ENCODE data around the gene GALNT2. TPM values are rescaled to one million over a fixed set of nuclear protein-coding genes. Genes with fewer than 3 reads are reported as not detected.

Gene GALNT2
- total and polyA plus RNA-seq, 2 of the 4 experiments (the other 2 are of a cell fraction) = 50.4 to 189 TPM

DNA sequence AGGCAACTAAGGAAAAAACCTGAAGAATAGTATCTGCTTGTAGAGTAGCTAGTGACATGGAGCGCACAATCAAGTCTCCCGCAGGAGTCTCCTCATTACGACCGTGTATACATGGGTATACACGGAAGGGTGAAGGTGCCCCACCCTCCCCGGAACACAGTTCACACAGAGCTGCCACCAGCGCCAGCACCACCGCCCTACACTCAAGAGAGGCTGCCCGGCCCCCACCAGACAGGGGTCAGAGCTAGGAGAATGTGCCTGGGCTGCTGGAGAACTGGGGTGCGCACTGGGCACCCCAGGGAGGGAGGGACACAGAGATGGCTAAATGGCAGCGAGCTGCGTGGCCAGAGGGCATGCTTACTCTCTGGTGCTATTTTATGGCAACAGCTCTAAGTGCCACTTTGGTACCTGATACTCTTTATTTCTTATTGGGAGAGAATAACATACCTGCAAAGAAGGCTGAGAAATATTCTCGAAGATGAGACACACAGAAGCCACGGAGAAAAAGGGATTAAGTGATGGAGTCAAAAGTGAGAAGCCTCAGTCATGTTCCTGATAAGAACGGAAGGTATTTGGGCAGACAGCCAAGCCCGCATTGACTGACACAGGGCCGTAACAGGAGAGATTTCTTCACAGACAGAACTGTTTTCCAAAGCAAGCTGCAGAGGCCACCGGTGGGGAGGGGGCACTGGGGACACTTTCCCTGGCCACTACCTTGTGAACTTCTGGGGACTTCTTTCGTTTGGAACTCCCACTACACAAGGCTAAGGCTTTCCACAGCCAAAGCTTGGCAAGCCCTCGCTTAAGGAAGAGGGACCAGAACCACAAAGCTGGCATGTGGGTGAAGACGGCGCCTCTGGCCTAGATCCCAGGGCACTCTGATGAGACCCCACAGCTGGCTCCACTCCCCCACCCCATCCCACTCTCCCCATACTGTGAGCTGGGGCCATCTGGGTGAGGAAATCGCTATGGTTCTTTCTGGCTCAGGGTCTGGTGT lies 251.1 kb downstream of the GALNT2 start (continued):
- TF ChIP-seq MXI1 (IDR thresholded peaks at IDR 0.05; ENCODE audit: borderline replicate concordance, low read depth, low read length) (no peak), CHD1 (IDR thresholded peaks at IDR 0.05; ENCODE audit: low read depth, low read length) (no peak)

DNA sequence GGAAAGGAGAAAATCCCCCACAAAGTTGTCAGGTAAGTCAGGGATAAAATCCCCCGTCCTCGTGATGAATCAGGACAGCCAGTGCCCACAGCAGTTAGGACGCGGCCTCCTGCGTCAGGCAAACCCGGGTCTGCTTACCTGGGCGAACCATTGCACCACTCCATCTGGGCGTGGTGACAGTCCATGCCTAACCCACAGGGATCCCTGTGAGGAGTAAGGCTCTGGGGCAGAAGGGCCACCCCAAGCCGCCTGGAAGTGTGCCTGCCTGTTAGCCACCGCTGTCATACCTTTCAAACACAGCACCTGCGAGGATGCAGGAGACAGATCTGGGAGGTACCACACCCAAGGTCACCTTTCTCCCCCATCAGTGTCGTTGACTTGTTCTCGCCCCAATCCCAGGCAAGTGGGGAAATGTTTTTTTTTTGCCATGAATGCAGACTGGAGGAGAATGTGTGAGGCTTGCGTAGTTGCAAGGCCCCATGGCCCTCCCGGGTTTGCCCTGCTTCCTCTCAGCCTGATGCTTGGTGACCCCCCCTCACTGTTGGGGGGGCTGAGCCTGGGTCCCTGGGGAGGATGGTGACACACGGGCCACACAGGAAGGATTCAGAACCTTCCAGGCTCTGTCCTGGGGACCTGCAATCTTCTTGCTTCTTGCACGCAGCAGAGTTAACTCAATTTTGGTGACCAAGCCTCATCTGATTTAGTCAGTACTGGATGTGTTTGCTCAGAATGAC lies 252.1 kb downstream of the GALNT2 start:
- no TSS peak for BruUV-seq (replicated peaks)
- intact Hi-C loops (cut with micrococcal nuclease) = loop anchor here (10.0 kb wide), 1 partner anchor 1064 kb away; no protein-coding TSS in a partner anchor
- 89% methylated on average over 3 of the region's 17 CpGs; no CpG with 5 or more reads in 1 of the 2 experiments for WGBS, 2 experiments (ENCODE audit: extremely low coverage in 2 of 2, insufficient read length in 1 of 2)
- TF ChIP-seq MAZ (IDR thresholded peaks at IDR 0.05; ENCODE audit: borderline replicate concordance, low read depth, low read length) = no peak
- TF ChIP-seq RFX5 (IDR thresholded peaks at IDR 0.05; ENCODE audit: low read depth, low read length) = no peak
- TF ChIP-seq CHD1 (IDR thresholded peaks at IDR 0.05; ENCODE audit: low read depth, low read length) = no peak
- TF ChIP-seq MXI1 (IDR thresholded peaks at IDR 0.05; ENCODE audit: borderline replicate concordance, low read depth, low read length) = no peak
- no peak for TF ChIP-seq MAFK (IDR thresholded peaks at IDR 0.05; ENCODE audit: low read depth, low read length)
- no peak for TF ChIP-seq ELK1 (IDR thresholded peaks at IDR 0.05; ENCODE audit: borderline replicate concordance, low read depth, low read length)
- TF ChIP-seq RCOR1 (IDR thresholded peaks at IDR 0.05; ENCODE audit: insufficient replicate concordance, low read length) = no peak
- TF ChIP-seq NFE2L2 (IDR thresholded peaks at IDR 0.05; ENCODE audit: low read depth, low read length) = no peak
- TF ChIP-seq SMC3 (IDR thresholded peaks at IDR 0.05; ENCODE audit: low read depth, low read length) = no peak
- TF ChIP-seq BHLHE40 (IDR thresholded peaks at IDR 0.05; ENCODE audit: low read depth, low read length) = no peak
- TF ChIP-seq POLR2A (IDR thresholded peaks at IDR 0.05; ENCODE audit: low read depth, low read length) = no peak
- TF ChIP-seq CEBPB (IDR thresholded peaks at IDR 0.05; ENCODE audit: low read depth, low read length) = no peak

More for the DNA sequence above, 252.1 kb downstream of the GALNT2 start:
- Histone ChIP-seq H3K18ac (ENCODE audit: low read depth, low read length) (no peak overlapping the region), H4K5ac (ENCODE audit: low read depth, low read length) (no peak overlapping the region), H3K9ac (ENCODE audit: low read depth, low read length) (no peak overlapping the region), H3K36me3 (ENCODE audit: control insufficient read depth, insufficient read depth, low read length) (no peaks in the 10 kb centered on the region), H2BK20ac (ENCODE audit: low read depth, low read length) (no peak overlapping the region), H3K4ac (ENCODE audit: low read depth, low read length) (no peak overlapping the region), H3K23ac (ENCODE audit: low read depth, low read length) (no peak overlapping the region), H2BK5ac (ENCODE audit: low read depth, low read length, poor library complexity, severe bottlenecking) (no peak overlapping the region), H3K4me3 (ENCODE audit: insufficient read depth, low read depth, low read length) (no peak overlapping the region), H3K56ac (ENCODE audit: extremely low read depth, insufficient read depth, low read length) (no peak overlapping the region), H2BK15ac (ENCODE audit: low read depth, low read length) (no peak overlapping the region), H4K20me1 (ENCODE audit: insufficient read depth, low read length) (no peaks in the 10 kb centered on the region), H2BK120ac (ENCODE audit: low read depth, low read length) (no peak overlapping the region), H3K9me1 (ENCODE audit: insufficient read depth, low read length) (no peaks in the 10 kb centered on the region), H2AK9ac (replicated peaks; ENCODE audit: low read depth, low read length, poor library complexity) (no peak overlapping the region), H4K8ac (ENCODE audit: low read depth in 2 of 2, low read length in 2 of 2) (no peak overlapping the region), H3K4me2 (ENCODE audit: low read depth, low read length) (no peak overlapping the region), H3K4me1 (ENCODE audit: control insufficient read depth, insufficient read depth, low read length) (no peaks in the 10 kb centered on the region), H3K79me1 (ENCODE audit: low read depth in 1 of 2, low read length in 2 of 2) (no peaks in the 10 kb centered on the region), H3K27ac (ENCODE audit: insufficient read depth, low read length) (no peak overlapping the region), H2AK5ac (ENCODE audit: low read depth, low read length) (no peak overlapping the region), H4K91ac (ENCODE audit: insufficient read depth, low read depth, low read length) (no peak overlapping the region), H2AFZ (replicated peaks; ENCODE audit: low read length, poor library complexity) (no peak overlapping the region), H3K14ac (replicated peaks; ENCODE audit: low read depth, low read length) (no peak overlapping the region), H3K9me3 (ENCODE audit: control insufficient read depth, insufficient read depth, low read length) (no peaks in the 10 kb centered on the region), H3K27me3 (ENCODE audit: control insufficient read depth, insufficient read depth, low read length) (no peaks in the 10 kb centered on the region; the same call in 1 of the 2 replicates)
- dilution Hi-C loops (cut with HindIII; ENCODE audit: low sequenced_read_pairs, unreplicated experiment) (no loop called here), in situ Hi-C loops (cut with MboI; ENCODE audit: low sequenced_read_pairs) (loop anchor here (10.0 to 25.0 kb wide), 2 partner anchors 654 to 1057 kb away; partner anchors contain the start of gene RAB4A)
- DNase-seq (no peak), ATAC-seq (ENCODE audit: low read depth) (no peak)
- ChIA-PET CTCF (no interaction called here), POLR2A (ENCODE audit: unreplicated experiment) (no interaction called here)

Measured in IMR-90 (cell line).